B cell (primary cell): ENCODE results near the gene CREB5. TPM values are rescaled to one million over a fixed set of nuclear protein-coding genes. Genes with fewer than 3 reads are reported as not detected.

Source experiments
- ATAC-seq: fragments of 200-7000 bp; cut with Tn5 transposase; one replicate; pipeline ENCODE4 v1.10.0; 2021; ENCODE audit warnings: low read depth, mild to moderate bottlenecking, moderate number of reproducible peaks, moderate library complexity
- CTCF ChIA-PET: fragments of 350-600 bp; sonication (Branson Sonifier 250); formaldehyde crosslinking; loops from one replicate; lab custom pipeline; 2021; ENCODE audit warnings: antibody characterized with exemption, inconsistent platforms; lab: Charles Lee
- POLR2A ChIA-PET: fragments of 350-600 bp; sonication (Branson Sonifier 250); formaldehyde crosslinking; loops from one replicate; lab custom pipeline; 2021; ENCODE audit warnings: antibody characterized with exemption; lab: Charles Lee
- DNase-seq: peaks from one replicate; pipeline ENCODE4 v3.0.0; 2013
- H2AFZ ChIP-seq: 2 replicates; pipeline ENCODE4 v1.6.1; 2012; ENCODE audit warnings: mild to moderate bottlenecking, low read depth, low read length; ENCODE audit not compliant: insufficient read depth, poor library complexity, severe bottlenecking
- H3K27ac ChIP-seq, 2 donors: 1 replicate in 1 of 2; 2 replicates in 1 of 2; pipeline ENCODE4 v1.5.1; 2012 to 2013; ENCODE audit warnings: low read length in 2 of 2, mild to moderate bottlenecking in 2 of 2, moderate library complexity in 1 of 2
- H3K27me3 ChIP-seq, 4 experiments: fragments of 200-600 bp in 1 of 4; sonication (generic) in 1 of 4; replicated peaks in 1 of 4; 1 replicate in 2 of 4; 2 replicates in 2 of 4; pipeline versions ENCODE4 v1.6.1 to v1.7.0; 2013 to 2016; ENCODE audit warnings: low read length in 3 of 4, mild to moderate bottlenecking in 2 of 4, mixed read lengths in 1 of 4, moderate library complexity in 1 of 4; ENCODE audit not compliant: insufficient read depth in 4 of 4, control insufficient read depth in 3 of 4; ENCODE audit errors: control extremely low read depth in 1 of 4
- H3K36me3 ChIP-seq, 2 experiments: replicated peaks in 1 of 2; 1 replicate in 1 of 2; 2 replicates in 1 of 2; pipeline versions ENCODE4 v1.6.1 to v1.7.1; 2013; ENCODE audit warnings: low read length in 1 of 2; ENCODE audit not compliant: insufficient read depth in 2 of 2, control insufficient read depth in 1 of 2; ENCODE audit errors: control extremely low read depth in 1 of 2, extremely low read depth in 1 of 2
- H3K4me1 ChIP-seq, 2 donors: fragments of 200-600 bp in 1 of 2; sonication (generic) in 1 of 2; 1 replicate in 1 of 2; 2 replicates in 1 of 2; pipeline versions ENCODE4 v1.5.1 to v1.6.1; 2013 to 2017; ENCODE audit warnings: low read length in 2 of 2; ENCODE audit not compliant: control insufficient read depth in 2 of 2, insufficient read depth in 2 of 2
- H3K4me2 ChIP-seq: replicated peaks from 2 replicates; pipeline ENCODE3; 2012; ENCODE audit warnings: mild to moderate bottlenecking, low read depth, low read length; ENCODE audit not compliant: poor library complexity, severe bottlenecking
- H3K4me3 ChIP-seq, 5 experiments: fragments of 200-600 bp in 1 of 5; sonication (generic) in 1 of 5; 1 replicate in 3 of 5; 2 replicates in 2 of 5; pipeline versions ENCODE4 v1.5.1 to v1.7.0; 2011 to 2016; ENCODE audit warnings: low read length in 4 of 5, mild to moderate bottlenecking in 4 of 5, low read depth in 2 of 5, control low read depth in 1 of 5, moderate library complexity in 1 of 5; ENCODE audit not compliant: insufficient read depth in 1 of 5; ENCODE audit errors: control extremely low read depth in 1 of 5, extremely low read depth in 1 of 5
- H3K79me2 ChIP-seq: fragments of 200-600 bp; sonication (generic); one replicate; pipeline ENCODE4 v1.6.0; 2016; ENCODE audit warnings: low read length; ENCODE audit not compliant: control insufficient read depth, insufficient read depth
- H3K9ac ChIP-seq: fragments of 200-600 bp; sonication (generic); 2 replicates; pipeline ENCODE4 v1.6.1; 2017; ENCODE audit warnings: mild to moderate bottlenecking, low read length, moderate library complexity
- H3K9me3 ChIP-seq, 3 donors: one replicate each; pipeline versions ENCODE4 v1.6.1 to v1.7.1; 2013; ENCODE audit warnings: low read length in 2 of 3; ENCODE audit not compliant: control insufficient read depth in 2 of 3, insufficient read depth in 1 of 3; ENCODE audit errors: control extremely low read depth in 1 of 3
- H4K20me1 ChIP-seq: 2 replicates; pipeline ENCODE4 v1.6.0; 2012; ENCODE audit warnings: mild to moderate bottlenecking, low read length; ENCODE audit not compliant: insufficient read depth, control insufficient read depth, poor library complexity, severe bottlenecking
- H3K27ac Mint-ChIP-seq: one replicate; pipeline ENCODE4 v1.8.0; 2021; ENCODE audit warnings: mixed read lengths
- H3K27me3 Mint-ChIP-seq: one replicate; pipeline ENCODE4 v1.8.0; 2021; ENCODE audit warnings: mixed read lengths
- H3K4me1 Mint-ChIP-seq: one replicate; pipeline ENCODE4 v1.8.0; 2021; ENCODE audit warnings: mixed read lengths
- H3K4me3 Mint-ChIP-seq: one replicate; pipeline ENCODE4 v1.8.0; 2021; ENCODE audit warnings: mixed read lengths
- H3K9me3 Mint-ChIP-seq: one replicate; pipeline ENCODE4 v1.8.0; 2022; ENCODE audit warnings: mixed read lengths; ENCODE audit not compliant: insufficient read depth
- EZH2 ChIP-seq: IDR thresholded peaks from 2 replicates; pipeline ENCODE4 v1.6.1; 2012; ENCODE audit warnings: borderline replicate concordance, low read depth, mild to moderate bottlenecking, moderate library complexity, low read length; ENCODE audit not compliant: insufficient read depth, poor library complexity, severe bottlenecking
- WGBS: methylation state at CpG from one replicate; pipeline ENCODE4 v1.1.5; 2013; ENCODE audit warnings: missing lambda C conversion rate; ENCODE audit not compliant: insufficient coverage; 5-methylcytosine and 5-hydroxymethylcytosine counted together
- intact Hi-C: fragments of 100-400 bp; cut with micrococcal nuclease; formaldehyde crosslinking; loops from one replicate; pipeline ENCODE4 v1.10.0; 2022
- polyA plus RNA-seq: library from polyadenylated mRNA; depleted of rRNA; stranded (reverse); fragments of >200 nt; gene quantifications from 2 replicates; pipeline ENCODE4 v1.2.3, GENCODE V29; 2012
- total RNA-seq, 2 donors: library from RNA; stranded (reverse); fragments of 120-200 nt in 1 of 2; gene quantifications; 1 replicate in 1 of 2; 2 replicates in 1 of 2; pipeline versions ENCODE4 v1.2.3 to v1.2.4, GENCODE V29; 2013 to 2022
- TF ChIP-seq, protein P1 (sequence below): fragments of 200-600 bp; IDR thresholded peaks from one replicate; pipeline ENCODE4 v1.8.0; 2022; ENCODE audit warnings: antibody characterized with exemption, mild to moderate bottlenecking

The CREB5 gene
- total and polyA plus RNA-seq, 2 donors (not counting 1 experiment from before 2014, with no cell fraction given), result 0.05 to 0.95 TPM

DNA sequence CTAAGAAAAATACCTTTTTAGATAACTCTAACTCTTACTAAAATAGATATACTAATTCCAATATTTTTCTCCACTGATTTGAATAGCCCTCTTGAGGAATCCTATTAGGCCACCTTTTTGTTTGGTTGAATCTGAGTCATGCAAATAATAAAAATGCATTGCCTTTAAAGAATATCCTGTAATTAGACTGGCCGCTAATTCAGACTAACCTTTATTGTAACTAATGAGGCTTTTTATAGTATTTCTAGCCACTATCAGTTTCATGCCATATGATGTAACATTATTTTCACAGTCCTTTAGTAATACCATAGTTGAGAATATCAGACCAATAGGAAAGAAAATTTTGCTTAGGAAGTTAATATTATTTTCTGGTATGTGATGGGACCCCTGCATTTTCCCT is 90.1 kb downstream of the CREB5 start:
- peaks cover 9% of the 10 kb centered on the region for H3K4me1 Mint-ChIP-seq
- H3K27ac ChIP-seq, result no peak overlapping the region
- H3K9me3 Mint-ChIP-seq, result no peaks in the 10 kb centered on the region
- H3K4me3 Mint-ChIP-seq, result no peak overlapping the region
- no peak for TF ChIP-seq EZH2
- TF ChIP-seq, protein P1, sequence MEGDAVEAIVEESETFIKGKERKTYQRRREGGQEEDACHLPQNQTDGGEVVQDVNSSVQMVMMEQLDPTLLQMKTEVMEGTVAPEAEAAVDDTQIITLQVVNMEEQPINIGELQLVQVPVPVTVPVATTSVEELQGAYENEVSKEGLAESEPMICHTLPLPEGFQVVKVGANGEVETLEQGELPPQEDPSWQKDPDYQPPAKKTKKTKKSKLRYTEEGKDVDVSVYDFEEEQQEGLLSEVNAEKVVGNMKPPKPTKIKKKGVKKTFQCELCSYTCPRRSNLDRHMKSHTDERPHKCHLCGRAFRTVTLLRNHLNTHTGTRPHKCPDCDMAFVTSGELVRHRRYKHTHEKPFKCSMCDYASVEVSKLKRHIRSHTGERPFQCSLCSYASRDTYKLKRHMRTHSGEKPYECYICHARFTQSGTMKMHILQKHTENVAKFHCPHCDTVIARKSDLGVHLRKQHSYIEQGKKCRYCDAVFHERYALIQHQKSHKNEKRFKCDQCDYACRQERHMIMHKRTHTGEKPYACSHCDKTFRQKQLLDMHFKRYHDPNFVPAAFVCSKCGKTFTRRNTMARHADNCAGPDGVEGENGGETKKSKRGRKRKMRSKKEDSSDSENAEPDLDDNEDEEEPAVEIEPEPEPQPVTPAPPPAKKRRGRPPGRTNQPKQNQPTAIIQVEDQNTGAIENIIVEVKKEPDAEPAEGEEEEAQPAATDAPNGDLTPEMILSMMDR, result no peak
- no peaks in the 10 kb centered on the region for H3K4me1 ChIP-seq
- intact Hi-C loops, result no loop called here
- CTCF ChIA-PET, result no interaction called here
- no peak overlapping the region for H3K27ac Mint-ChIP-seq
- no peaks in the 10 kb centered on the region for H3K9me3 ChIP-seq
- POLR2A ChIA-PET, result no interaction called here
- DNase-seq, result no peak
- H3K27me3 Mint-ChIP-seq, result peaks cover 5% of the 10 kb centered on the region
- no peaks in the 10 kb centered on the region for H3K36me3 ChIP-seq
- no peak overlapping the region for H2AFZ ChIP-seq
- H3K4me3 ChIP-seq, result no peak overlapping the region
- H3K4me2 ChIP-seq, result no peak overlapping the region
- H3K9ac ChIP-seq, result no peak overlapping the region
- H3K79me2 ChIP-seq, result no peaks in the 10 kb centered on the region
- no CpG with 5 or more reads among the region's 1 CpG for WGBS
- H4K20me1 ChIP-seq, result no peaks in the 10 kb centered on the region
- ATAC-seq, result no peak
- no peaks in the 10 kb centered on the region for H3K27me3 ChIP-seq

DNA sequence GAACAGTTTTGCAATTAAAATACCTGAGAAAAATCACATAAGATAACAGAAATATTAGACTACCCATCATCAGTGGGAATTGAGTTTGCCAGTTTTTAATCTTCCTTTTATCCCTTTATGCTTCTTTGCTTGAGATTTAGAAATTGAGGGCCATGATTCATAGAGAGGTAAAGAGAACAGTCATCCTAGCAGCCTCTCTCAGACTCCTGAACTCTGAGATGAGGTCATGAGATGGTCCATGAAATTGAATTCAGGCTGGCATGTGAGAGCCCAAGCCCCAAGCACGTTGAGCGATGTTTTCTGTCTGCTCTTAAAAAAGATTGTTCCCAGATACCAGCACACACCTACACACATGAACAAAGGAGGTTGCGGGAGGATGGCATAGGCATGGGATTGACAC is 91.1 kb downstream of the CREB5 start:
- Histone ChIP-seq H3K9me3 (no peaks in the 10 kb centered on the region), H3K9ac (no peak overlapping the region), H3K4me2 (no peak overlapping the region), H4K20me1 (no peaks in the 10 kb centered on the region), H3K27me3 (no peaks in the 10 kb centered on the region), H3K36me3 (no peaks in the 10 kb centered on the region), H3K4me1 (no peaks in the 10 kb centered on the region), H3K4me3 (no peak overlapping the region), H2AFZ (no peak overlapping the region), H3K27ac (no peak overlapping the region), H3K79me2 (no peaks in the 10 kb centered on the region)
- no peak for TF ChIP-seq EZH2
- TF ChIP-seq, protein P1, result no peak
- CTCF ChIA-PET, result no interaction called here
- Mint-ChIP-seq H3K9me3 (no peaks in the 10 kb centered on the region), H3K4me3 (no peak overlapping the region), H3K27ac (no peak overlapping the region), H3K27me3 (peaks cover 5% of the 10 kb centered on the region), H3K4me1 (peaks cover 9% of the 10 kb centered on the region)
- intact Hi-C loops, result no loop called here
- no peak for DNase-seq
- 90% methylated on average over 2 of the region's 3 CpGs for WGBS
- no peak for ATAC-seq
- POLR2A ChIA-PET, result no interaction called here
